C4-2B (cell line): ENCODE results near the gene TMEM54.

ENCODE experiments used
- CTCF ChIP-seq: fragments of 450-650 bp; conservative IDR thresholded peaks from 2 replicates; pipeline ENCODE4 v1.5.1; 2017; ENCODE audit warnings: mild to moderate bottlenecking
- ZFX ChIP-seq: fragments of 450-650 bp; IDR thresholded peaks from 2 replicates; pipeline ENCODE4 v1.6.1; 2017

- no peak for TF ChIP-seq CTCF
- TF ChIP-seq ZFX: no peak
These were observed 40.6 kb downstream of the TMEM54 start for GRCh38 chr1:32860566-32860965.
